Loucy (cell line): ENCODE results near the gene FES.

ENCODE experiments used
- CTCF ChIP-seq: fragments of 200-600 bp; sonication (generic); conservative IDR thresholded peaks from 2 replicates; pipeline ENCODE4 v1.5.1; 2014; ENCODE audit warnings: mild to moderate bottlenecking, antibody characterized with exemption, low read length
- EZH2phosphoT487 ChIP-seq: fragments of 200-600 bp; IDR thresholded peaks from 2 replicates; pipeline ENCODE4 v1.6.1; 2018; ENCODE audit warnings: antibody characterized with exemption, mild to moderate bottlenecking, moderate library complexity, borderline replicate concordance

- TF ChIP-seq EZH2phosphoT487 = no peak
- TF ChIP-seq CTCF = no peak
Observed at GRCh38 chr15:90907838-90908507, 23.7 kb downstream of the FES start.
